HCT116 (cell line): ENCODE data around the gene C12orf57. TPM values are rescaled to one million over a fixed set of nuclear protein-coding genes. Genes with fewer than 3 reads are reported as not detected.

ENCODE experiments used
- ATAC-seq: fragments of 200-7000 bp; cut with Tn5 transposase; 2 replicates; pipeline ENCODE4 v1.9.1; 2020; ENCODE audit warnings: mild to moderate bottlenecking, moderate library complexity
- BruUV-seq: library from RNA; stranded (reverse); fragments of 400-500 nt; replicated peaks from 2 replicates; lab custom pipeline; 2021; lab: Mats Ljungman, UMichigan
- CTCF ChIA-PET: fragments of 300-600 bp; sonication (Branson Sonifier 250); formaldehyde crosslinking; loops from one replicate; lab custom pipeline; 2021; ENCODE audit warnings: antibody characterized with exemption; lab: Charles Lee
- POLR2A ChIA-PET: fragments of 300-600, 350-600 bp; sonication (Branson Sonifier 250); formaldehyde crosslinking; loops from one replicate; lab custom pipeline; 2021; ENCODE audit warnings: antibody characterized with exemption; lab: Charles Lee
- RAD21 ChIA-PET, 2 experiments: fragments of 300-600 bp; sonication (Branson Sonifier 250); formaldehyde crosslinking; loops; one replicate each; lab custom pipeline; 2023; ENCODE audit warnings: low total read pairs in 2 of 2; ENCODE audit not compliant: uncharacterized antibody in 2 of 2, unreplicated experiment in 2 of 2, low non-redundant PET in 1 of 2; lab: Charles Lee
- DNase-seq: peaks from one replicate; pipeline ENCODE4 v3.0.0-alpha.2; 2010; ENCODE audit warnings: low read depth, low spot score
- H2AFZ ChIP-seq: fragments of 200-600 bp; shearing (Covaris generic), sonication (generic); 2 replicates; pipeline ENCODE4 v1.6.1; 2017; ENCODE audit warnings: low read depth, mixed run types, mixed read lengths, antibody characterized with exemption, low read length; ENCODE audit not compliant: poor library complexity, severe bottlenecking
- H3K27ac ChIP-seq: 2 replicates; pipeline ENCODE4 v1.5.1; 2012; ENCODE audit warnings: low read depth, low read length
- H3K27me3 ChIP-seq: fragments of 200-600 bp; sonication (generic); 2 replicates; pipeline ENCODE4 v1.6.1; 2016; ENCODE audit warnings: mixed run types, low read length, mixed read lengths; ENCODE audit not compliant: insufficient read depth
- H3K36me3 ChIP-seq, 2 experiments: fragments of 200-500 bp in 1 of 2; fragments of 200-600 bp in 1 of 2; sonication (Bioruptor generic) in 1 of 2; sonication (generic) in 1 of 2; 2 replicates each; pipeline versions ENCODE4 v1.5.1 to v1.6.1; 2014 to 2016; ENCODE audit warnings: low read length in 2 of 2, inconsistent platforms in 1 of 2, mixed read lengths in 1 of 2, mixed run types in 1 of 2; ENCODE audit not compliant: insufficient read depth in 2 of 2, control insufficient read depth in 1 of 2
- H3K4me1 ChIP-seq, 2 experiments: fragments of 200-600 bp in 1 of 2; sonication (generic) in 1 of 2; 2 replicates each; pipeline versions ENCODE4 v1.5.1 to v1.6.1; 2012 to 2017; ENCODE audit warnings: low read length in 2 of 2, inconsistent platforms in 1 of 2, mild to moderate bottlenecking in 1 of 2, mixed read lengths in 1 of 2, mixed run types in 1 of 2, moderate library complexity in 1 of 2; ENCODE audit not compliant: insufficient read depth in 2 of 2, control insufficient read depth in 1 of 2
- H3K4me2 ChIP-seq: fragments of 200-600 bp; sonication (generic); 2 replicates; pipeline ENCODE4 v1.6.1; 2017; ENCODE audit warnings: mixed run types, low read length, mixed read lengths
- H3K4me3 ChIP-seq, 2 experiments: fragments of 200-600 bp in 1 of 2; sonication (generic) in 1 of 2; replicated peaks in 1 of 2; 2 replicates each; pipeline ENCODE4 v1.5.1; 2011 to 2016; ENCODE audit warnings: low read length in 2 of 2, control low read depth in 1 of 2, low read depth in 1 of 2, mild to moderate bottlenecking in 1 of 2, mixed read lengths in 1 of 2, mixed run types in 1 of 2
- H3K79me2 ChIP-seq: fragments of 200-600 bp; sonication (generic); 2 replicates; pipeline ENCODE4 v1.6.1; 2017; ENCODE audit warnings: mild to moderate bottlenecking, mixed run types, low read length, moderate library complexity, mixed read lengths; ENCODE audit not compliant: insufficient read depth
- H3K9ac ChIP-seq: fragments of 200-600 bp; sonication (generic); 2 replicates; pipeline ENCODE4 v1.6.1; 2016; ENCODE audit warnings: low read length, mixed read lengths
- H3K9me2 ChIP-seq: fragments of 200-600 bp; sonication (generic), shearing (Covaris generic); 2 replicates; pipeline ENCODE4 v1.6.1; 2017; ENCODE audit warnings: mixed run types, mild to moderate bottlenecking, moderate library complexity; ENCODE audit not compliant: insufficient read depth
- H3K9me3 ChIP-seq, 2 experiments: fragments of 200-500 bp in 1 of 2; fragments of 200-600 bp in 1 of 2; sonication (Bioruptor generic) in 1 of 2; sonication (generic) in 1 of 2; 2 replicates each; pipeline ENCODE4 v1.6.1; 2014 to 2017; ENCODE audit warnings: low read length in 2 of 2, mixed read lengths in 2 of 2, inconsistent platforms in 1 of 2, low read depth in 1 of 2, mild to moderate bottlenecking in 1 of 2, mixed run types in 1 of 2, moderate library complexity in 1 of 2; ENCODE audit not compliant: control insufficient read depth in 1 of 2, insufficient read depth in 1 of 2
- H4K20me1 ChIP-seq: fragments of 200-600 bp; sonication (generic), shearing (Covaris generic); 2 replicates; pipeline ENCODE4 v1.6.1; 2017; ENCODE audit warnings: mixed run types, mild to moderate bottlenecking, moderate library complexity; ENCODE audit not compliant: insufficient read depth
- CBX3 ChIP-seq: IDR thresholded peaks from 2 replicates; pipeline ENCODE4 v1.6.1; 2012; ENCODE audit warnings: low read depth
- EGR1 ChIP-seq: IDR thresholded peaks from 2 replicates; pipeline ENCODE4 v1.6.1; 2012; ENCODE audit warnings: low read depth
- ELF1 ChIP-seq: IDR thresholded peaks from 2 replicates; pipeline ENCODE4 v1.6.1; 2012; ENCODE audit warnings: low read depth, borderline replicate concordance
- EZH2phosphoT487 ChIP-seq: fragments of 200-600 bp; IDR thresholded peaks from 2 replicates; pipeline ENCODE4 v1.6.1; 2018; ENCODE audit warnings: antibody characterized with exemption, borderline replicate concordance
- SP1 ChIP-seq: IDR thresholded peaks from 2 replicates; pipeline ENCODE4 v1.6.1; 2012; ENCODE audit warnings: low read depth
- SRF ChIP-seq: IDR thresholded peaks from 2 replicates; pipeline ENCODE4 v1.6.1; 2012; ENCODE audit warnings: low read depth
- YY1 ChIP-seq: IDR thresholded peaks from 2 replicates; pipeline ENCODE4 v1.6.1; 2011; ENCODE audit warnings: low read length, low read depth, moderate library complexity, mild to moderate bottlenecking; ENCODE audit not compliant: insufficient replicate concordance; ENCODE audit errors: extremely low read depth
- ZNF274 ChIP-seq: fragments of 200-500 bp; sonication (Bioruptor generic); IDR thresholded peaks from 2 replicates; pipeline ENCODE4 v1.6.1; 2014; ENCODE audit warnings: mild to moderate bottlenecking, low read depth, low read length, inconsistent platforms
- intact Hi-C: fragments of 100-400 bp; cut with micrococcal nuclease; formaldehyde crosslinking; loops from 2 replicates; pipeline ENCODE4 v1.10.0; 2022
- total RNA-seq: library from RNA; stranded (reverse); gene quantifications from one replicate; pipeline ENCODE4 v1.2.1, GENCODE V29; 2021; ENCODE audit not compliant: unreplicated experiment

C12orf57 gene
- total RNA-seq, 1 experiment from 2014 or later: 202 TPM

GRCh38 chr12:6958609-6959057, 14.8 kb downstream of the C12orf57 start:
- no TSS peak for BruUV-seq
- RAD21 ChIA-PET: no interaction called here
- CTCF ChIA-PET: no interaction called here

DNA sequence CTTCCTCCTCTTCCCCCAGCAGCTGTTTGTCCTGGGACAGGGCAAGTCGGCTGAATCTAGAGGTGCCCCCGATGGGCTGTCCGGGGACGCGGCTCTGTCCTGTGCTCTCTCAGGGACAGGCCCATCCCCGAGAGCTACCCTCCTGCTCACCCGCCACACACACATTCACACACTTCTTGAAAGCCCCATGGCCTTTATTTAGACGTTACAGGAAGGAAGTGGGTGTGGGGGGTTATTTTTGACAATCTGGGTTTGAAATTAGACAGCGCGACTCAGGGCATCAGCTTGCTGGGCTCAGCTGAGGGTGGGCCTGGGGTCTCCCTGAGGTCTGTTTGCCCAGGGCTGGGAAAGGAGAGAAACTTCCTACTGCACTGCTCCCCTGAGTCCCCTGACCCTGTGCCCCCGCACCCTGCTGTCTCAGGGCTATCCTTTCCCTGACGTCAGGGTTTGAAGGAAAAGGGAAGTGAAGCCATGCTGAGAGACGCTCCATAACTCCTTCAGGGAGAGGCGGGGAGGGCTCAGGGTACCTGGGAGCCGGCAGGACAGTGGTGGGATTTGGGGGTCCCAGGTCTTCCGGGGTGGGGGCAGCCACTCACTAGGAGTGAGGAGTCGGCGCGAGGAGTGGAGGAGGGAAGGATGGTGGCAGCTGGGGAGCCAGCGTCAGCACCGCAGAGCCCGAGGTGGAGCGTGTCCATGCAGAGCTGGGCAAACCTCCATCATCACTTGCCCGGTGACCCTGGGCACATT, 15.4 kb downstream of the C12orf57 start:
- POLR2A ChIA-PET: interaction anchor here (9.9 kb wide), 1 partner anchor 12 kb away, joined by 269 read pairs; the partner anchor contains the start of genes C12orf57 and RNU7-1
- H3K27me3 ChIP-seq: no peaks in the 10 kb centered on the region
- TF ChIP-seq YY1 (no peak), SRF (no peak)
- TF ChIP-seq, all 23 proteins: peak for 0
- Histone ChIP-seq H3K27ac (no peak overlapping the region), H3K9me2 (no peaks in the 10 kb centered on the region), H3K4me3 (no peak overlapping the region), H3K36me3 (no peaks in the 10 kb centered on the region; a peak in 1 of 4 replicates), H3K4me1 (peaks cover 15 to 32% of the 10 kb centered on the region in 2 experiments), H3K9me3 (no peaks in the 10 kb centered on the region), H2AFZ (no peak overlapping the region), H3K79me2 (peaks cover 13% of the 10 kb centered on the region), H3K4me2 (no peak overlapping the region), H4K20me1 (no peaks in the 10 kb centered on the region), H3K9ac (no peak overlapping the region)
- ATAC-seq (no peak), DNase-seq (no peak)
- intact Hi-C loops: no loop called here
- ChIA-PET CTCF (interaction anchor here (6.0 kb wide), 1 partner anchor 14 kb away, joined by 101 read pairs; the partner anchor contains the start of genes C12orf57 and RNU7-1), RAD21 (no interaction called here)
- no TSS peak for BruUV-seq

More at GRCh38 chr12:6958609-6959057, 14.8 kb downstream of the C12orf57 start:
- ATAC-seq (no peak), DNase-seq (no peak)
- H3K36me3 ChIP-seq: no peaks in the 10 kb centered on the region; a peak in 1 of 4 replicates
- no peak overlapping the region for H3K4me3 ChIP-seq
- no peaks in the 10 kb centered on the region for H3K9me2 ChIP-seq
- H3K9me3 ChIP-seq: no peaks in the 10 kb centered on the region
- POLR2A ChIA-PET: interaction anchor here (9.9 kb wide), 1 partner anchor 12 kb away, joined by 269 read pairs; the partner anchor contains the start of genes C12orf57 and RNU7-1
- intact Hi-C loops: no loop called here
- no peaks in the 10 kb centered on the region for H3K27me3 ChIP-seq
- no peaks in the 10 kb centered on the region for H4K20me1 ChIP-seq
- H3K27ac ChIP-seq: no peak overlapping the region
- H3K4me1 ChIP-seq: peaks cover 15 to 27% of the 10 kb centered on the region in 2 experiments
- peaks cover 7% of the 10 kb centered on the region for H3K79me2 ChIP-seq
- H3K4me2 ChIP-seq: no peak overlapping the region
- H3K9ac ChIP-seq: no peak overlapping the region
- no peak overlapping the region for H2AFZ ChIP-seq
- no peak for TF ChIP-seq CBX3
- no peak for TF ChIP-seq ELF1
- TF ChIP-seq ZNF274: no peak
- no peak for TF ChIP-seq EGR1
- no peak for TF ChIP-seq YY1
- no peak for TF ChIP-seq EZH2phosphoT487
- no peak for TF ChIP-seq SP1
- no peak for TF ChIP-seq SRF
